Testis (tissue), 3 donors: Measurements from ENCODE around the gene OSM. TPM values are rescaled to one million over a fixed set of nuclear protein-coding genes. Genes with fewer than 3 reads are reported as not detected.
"Not testable (repeated sequence)": the region's sequence is repeated elsewhere in the genome, so short reads cannot be mapped to it uniquely, and the experiment has no call there.

Source experiments
- DNase-seq: peaks from one replicate; pipeline ENCODE4 v3.0.0-alpha.2; 2019
- H3K27ac ChIP-seq, 2 donors: fragments of 200-600 bp; sonication (generic); one replicate each; pipeline ENCODE4 v1.5.1; 2019
- H3K27me3 ChIP-seq: fragments of 200-600 bp; sonication (generic); one replicate; pipeline ENCODE4 v1.5.1; 2019
- H3K36me3 ChIP-seq: fragments of 200-600 bp; sonication (generic); one replicate; pipeline ENCODE4 v1.5.1; 2017; ENCODE audit warnings: low read depth; ENCODE audit errors: missing control alignments
- H3K4me1 ChIP-seq: fragments of 200-600 bp; sonication (generic); one replicate; pipeline ENCODE4 v1.5.1; 2019
- H3K4me3 ChIP-seq, 2 donors: fragments of 200-600 bp; sonication (generic); one replicate each; pipeline ENCODE4 v1.5.1; 2017 to 2019
- H3K9me3 ChIP-seq: fragments of 200-600 bp; sonication (generic); one replicate; pipeline ENCODE4 v1.5.1; 2017
- POLR2A ChIP-seq: fragments of 450-650 bp; IDR thresholded peaks from one replicate; pipeline ENCODE4 v1.6.1; 2017; ENCODE audit warnings: antibody characterized with exemption, mild to moderate bottlenecking, moderate library complexity
- WGBS, 2 donors: methylation state at CpG; one replicate each; pipeline ENCODE4 v1.1.5; 2018; 5-methylcytosine and 5-hydroxymethylcytosine counted together
- intact Hi-C: fragments of 100-400 bp; cut with DNase I; formaldehyde crosslinking; loops from one replicate; pipeline ENCODE4 v1.15.1; 2023; ENCODE audit warnings: low total_unique reads
- polyA plus RNA-seq: library from polyadenylated mRNA; stranded (reverse); fragments of 350-450 nt; fragmentation: Illumina TruSeq; extraction: RNeasy Lipid Tissue Mini Kit (QIAGEN cat#74804); gene quantifications from one replicate; pipeline ENCODE4 v1.2.3, GENCODE V29; 2014; ENCODE audit warnings: low read depth, low replicate concordance; ENCODE audit not compliant: insufficient read depth
- total RNA-seq, 2 donors: library from RNA; depleted of rRNA; stranded (reverse); fragments of >200 nt; gene quantifications; one replicate each; pipeline ENCODE4 v1.2.3, GENCODE V29; 2016
- TF ChIP-seq, protein P1 (sequence below), 3 experiments: fragments of 450-650 bp in 2 of 3; fragments of 200-600 bp in 1 of 3; sonication (generic) in 1 of 3; IDR thresholded peaks; one replicate each; pipeline ENCODE4 v1.5.1; 2016 to 2019; ENCODE audit warnings: antibody characterized with exemption in 3 of 3, mild to moderate bottlenecking in 2 of 3, moderate library complexity in 1 of 3

Gene OSM
- total and polyA plus RNA-seq, 3 donors from 2014 or later: 0.69 to 1.6 TPM; not detected in 1

GRCh38 chr22:30219668-30220278, 46.9 kb downstream of the OSM start:
- Histone ChIP-seq H3K4me1 (no peaks in the 10 kb centered on the region), H3K4me3 (no peak overlapping the region), H3K36me3 (no peaks in the 10 kb centered on the region), H3K27ac (no peak overlapping the region), H3K9me3 (no peaks in the 10 kb centered on the region), H3K27me3 (no peaks in the 10 kb centered on the region)
- intact Hi-C loops: no loop called here
- DNase-seq: no peak
- TF ChIP-seq, protein P1, sequence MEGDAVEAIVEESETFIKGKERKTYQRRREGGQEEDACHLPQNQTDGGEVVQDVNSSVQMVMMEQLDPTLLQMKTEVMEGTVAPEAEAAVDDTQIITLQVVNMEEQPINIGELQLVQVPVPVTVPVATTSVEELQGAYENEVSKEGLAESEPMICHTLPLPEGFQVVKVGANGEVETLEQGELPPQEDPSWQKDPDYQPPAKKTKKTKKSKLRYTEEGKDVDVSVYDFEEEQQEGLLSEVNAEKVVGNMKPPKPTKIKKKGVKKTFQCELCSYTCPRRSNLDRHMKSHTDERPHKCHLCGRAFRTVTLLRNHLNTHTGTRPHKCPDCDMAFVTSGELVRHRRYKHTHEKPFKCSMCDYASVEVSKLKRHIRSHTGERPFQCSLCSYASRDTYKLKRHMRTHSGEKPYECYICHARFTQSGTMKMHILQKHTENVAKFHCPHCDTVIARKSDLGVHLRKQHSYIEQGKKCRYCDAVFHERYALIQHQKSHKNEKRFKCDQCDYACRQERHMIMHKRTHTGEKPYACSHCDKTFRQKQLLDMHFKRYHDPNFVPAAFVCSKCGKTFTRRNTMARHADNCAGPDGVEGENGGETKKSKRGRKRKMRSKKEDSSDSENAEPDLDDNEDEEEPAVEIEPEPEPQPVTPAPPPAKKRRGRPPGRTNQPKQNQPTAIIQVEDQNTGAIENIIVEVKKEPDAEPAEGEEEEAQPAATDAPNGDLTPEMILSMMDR (IDR thresholded peaks at IDR 0.05): no peak
- TF ChIP-seq POLR2A: no peak

DNA sequence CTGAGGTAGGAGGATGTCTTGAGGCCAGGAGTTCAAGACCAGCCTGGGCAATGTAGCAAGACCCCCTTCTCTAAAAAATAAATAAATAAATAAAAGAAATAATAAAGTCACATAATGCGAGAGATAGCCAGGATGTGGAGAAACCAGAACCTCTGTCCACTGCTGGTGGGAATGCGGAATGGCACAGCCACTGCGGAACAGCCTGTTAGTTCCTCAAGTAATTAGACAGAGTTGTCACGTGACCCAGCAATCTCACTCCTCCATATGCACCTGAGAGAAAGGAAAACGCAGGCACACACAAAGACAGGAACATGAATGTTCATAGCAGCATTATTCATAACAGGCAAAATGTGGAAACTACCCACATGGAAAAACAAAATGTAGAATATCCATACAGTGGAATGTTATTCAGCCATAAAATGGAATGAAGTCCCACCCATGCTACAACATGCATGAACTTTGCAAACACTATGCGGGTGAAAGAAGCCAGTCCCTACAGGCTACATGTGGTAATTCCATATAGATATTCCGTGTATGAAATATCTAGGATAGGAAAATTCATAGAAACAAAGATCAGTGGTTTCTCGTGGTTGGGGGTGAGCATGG, 47.5 kb downstream of the OSM start:
- 86 to 89% methylated on average over 8 of the region's 8 CpGs for WGBS, 2 donors
- H3K4me1 ChIP-seq: no peaks in the 10 kb centered on the region
- no peak overlapping the region for H3K27ac ChIP-seq
- intact Hi-C loops: no loop called here
- no peak for TF ChIP-seq POLR2A
- TF ChIP-seq, protein P1 (IDR thresholded peaks at IDR 0.05): no peak
- H3K36me3 ChIP-seq: no peaks in the 10 kb centered on the region
- H3K9me3 ChIP-seq: no peaks in the 10 kb centered on the region
- no peaks in the 10 kb centered on the region for H3K27me3 ChIP-seq
- DNase-seq: no peak
- H3K4me3 ChIP-seq: no peak overlapping the region

DNA sequence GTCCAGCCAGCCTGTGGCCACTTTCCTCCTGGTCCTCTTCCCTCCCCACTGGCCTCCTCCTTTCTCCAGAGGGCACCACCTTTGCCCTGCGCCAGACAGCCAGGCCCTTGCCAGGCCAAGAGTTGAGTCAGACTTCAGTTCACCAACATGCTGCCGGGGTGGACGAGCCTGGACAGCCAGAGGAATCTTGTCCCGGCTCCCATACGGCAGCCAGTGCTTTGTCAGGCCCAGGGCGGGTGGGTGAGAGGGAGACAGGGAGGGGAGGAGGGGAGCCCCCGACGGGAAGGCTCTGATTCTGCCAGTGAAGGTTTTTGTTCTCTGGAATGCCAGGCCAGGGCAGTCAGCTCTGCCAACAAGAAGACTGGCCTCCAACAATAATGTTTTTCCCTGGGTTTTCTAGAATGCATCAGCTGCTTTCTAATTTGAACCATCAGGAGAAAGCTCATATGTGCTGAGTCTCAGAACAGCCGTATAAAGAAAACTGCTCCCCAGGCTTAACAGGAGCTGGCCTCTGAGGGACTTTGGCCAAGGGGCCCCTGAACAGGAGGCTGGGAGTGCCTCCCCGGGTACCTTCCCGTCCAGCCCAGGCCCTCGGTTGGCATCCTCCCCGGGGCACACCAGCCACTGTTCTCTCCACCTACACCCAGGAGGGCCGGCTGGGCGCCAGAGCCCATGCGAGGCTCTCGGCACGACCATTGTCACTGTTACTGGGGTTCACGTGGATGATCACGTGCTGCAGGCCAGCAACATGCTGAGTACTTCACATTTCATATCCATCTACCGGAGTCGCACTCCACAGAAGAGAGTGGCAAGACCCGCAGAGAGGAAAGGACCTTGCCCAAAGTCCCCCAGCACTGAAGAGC, 48.7 kb downstream of the OSM start:
- no peak for TF ChIP-seq POLR2A
- TF ChIP-seq, protein P1 (IDR thresholded peaks at IDR 0.05): no peak
- WGBS, 2 donors: 86 to 88% methylated on average over 20 to 23 of the region's 23 CpGs
- H3K27ac ChIP-seq: no peak overlapping the region
- H3K27me3 ChIP-seq: no peaks in the 10 kb centered on the region
- no peak overlapping the region for H3K4me3 ChIP-seq
- intact Hi-C loops: no loop called here
- H3K4me1 ChIP-seq: no peaks in the 10 kb centered on the region
- H3K9me3 ChIP-seq: no peaks in the 10 kb centered on the region
- no peak for DNase-seq
- H3K36me3 ChIP-seq: no peaks in the 10 kb centered on the region

- H3K27ac ChIP-seq: no peak overlapping the region
- H3K36me3 ChIP-seq: no peaks in the 10 kb centered on the region
- DNase-seq: no peak
- peaks cover 6% of the 10 kb centered on the region for H3K4me1 ChIP-seq
- no peaks in the 10 kb centered on the region for H3K27me3 ChIP-seq
- TF ChIP-seq, protein P1 (IDR thresholded peaks at IDR 0.05): no peak
- TF ChIP-seq POLR2A: no peak
- intact Hi-C loops: no loop called here
- H3K4me3 ChIP-seq: no peak overlapping the region
- no peaks in the 10 kb centered on the region for H3K9me3 ChIP-seq
- WGBS, 2 donors: 71 to 78% methylated on average over 10 of the region's 10 CpGs
Observed at GRCh38 chr22:30216710-30217109, 49.9 kb downstream of the OSM start.

- intact Hi-C loops, H3K27ac ChIP-seq, H3K9me3 ChIP-seq, H3K4me3 ChIP-seq, H3K36me3 ChIP-seq, H3K4me1 ChIP-seq, DNase-seq, H3K27me3 ChIP-seq: not testable (repeated sequence)
- 92 to 95% methylated on average over 3 of the region's 3 CpGs for whole genome bisulfite sequencing, 2 donors
Observed at GRCh38 chr22:30216272-30216671, 50.4 kb downstream of the OSM start.
